Activated naive CD4-positive, alpha-beta T cell (primary cell): Measurements from ENCODE around the gene ZNF101.
A peak's percentile ranks its signal among the peaks of the same experiment; 100 is the strongest.

Experiments used
- DNase-seq, 4 experiments: peaks; one replicate each; lab custom pipeline; 2025; lab: John Stamatoyannopoulos, UW

ZNF101 gene

GRCh38 chr19:19711934-19712828 lies 43.5 kb downstream of the ZNF101 start:
- no peak for DNase-seq

GRCh38 chr19:19719798-19720197 lies 51.2 kb downstream of the ZNF101 start:
- no peak for DNase-seq

- no peak for DNase-seq
Observed at GRCh38 chr19:19721896-19722295, 53.3 kb downstream of the ZNF101 start.

GRCh38 chr19:19732579-19733501 lies 64.2 kb downstream of the ZNF101 start, which contains the start of gene ZNF14:
Gene ZNF14 (minus strand): TSS chr19:19733112. CDS start chr19:19732958, 154 bp downstream.
- peak; percentile 70 to 86 (median 82) for DNase-seq
